HG02642 (cell line): ENCODE results near the gene SGSM1.

ENCODE experiments used
- ATAC-seq: cut with Tn5 transposase; IDR thresholded peaks from one replicate; pipeline ENCODE4 v1.9.1; 2021; ENCODE audit warnings: mild to moderate bottlenecking; ENCODE audit not compliant: unreplicated experiment, poor library complexity

The SGSM1 gene

DNA sequence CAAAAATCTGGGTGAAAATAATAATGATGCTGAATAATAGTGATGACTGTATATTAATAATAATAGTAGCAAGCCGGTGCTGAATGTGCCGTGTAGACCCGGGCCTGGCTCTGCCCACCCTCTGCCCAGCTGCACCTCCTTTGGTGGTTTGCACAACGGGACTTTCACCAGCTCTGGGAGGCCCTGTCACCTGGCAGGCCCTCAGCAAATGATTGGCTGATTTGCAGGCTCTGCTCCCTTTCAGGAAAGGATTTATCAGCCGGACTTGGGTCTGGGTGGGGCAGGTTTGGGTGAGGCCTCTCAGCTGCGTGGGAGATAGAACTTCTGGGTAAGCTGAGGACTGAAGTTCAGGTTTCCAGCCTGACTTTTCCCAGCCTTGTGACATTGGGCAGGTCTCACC lies 167.9 kb downstream of the SGSM1 start:
- no peak for ATAC-seq

- ATAC-seq, result no peak
Measured at GRCh38 chr22:24975125-24975640, 169.2 kb downstream of the SGSM1 start.

GRCh38 chr22:24975813-24976341 lies 169.9 kb downstream of the SGSM1 start:
- ATAC-seq, result no peak

DNA sequence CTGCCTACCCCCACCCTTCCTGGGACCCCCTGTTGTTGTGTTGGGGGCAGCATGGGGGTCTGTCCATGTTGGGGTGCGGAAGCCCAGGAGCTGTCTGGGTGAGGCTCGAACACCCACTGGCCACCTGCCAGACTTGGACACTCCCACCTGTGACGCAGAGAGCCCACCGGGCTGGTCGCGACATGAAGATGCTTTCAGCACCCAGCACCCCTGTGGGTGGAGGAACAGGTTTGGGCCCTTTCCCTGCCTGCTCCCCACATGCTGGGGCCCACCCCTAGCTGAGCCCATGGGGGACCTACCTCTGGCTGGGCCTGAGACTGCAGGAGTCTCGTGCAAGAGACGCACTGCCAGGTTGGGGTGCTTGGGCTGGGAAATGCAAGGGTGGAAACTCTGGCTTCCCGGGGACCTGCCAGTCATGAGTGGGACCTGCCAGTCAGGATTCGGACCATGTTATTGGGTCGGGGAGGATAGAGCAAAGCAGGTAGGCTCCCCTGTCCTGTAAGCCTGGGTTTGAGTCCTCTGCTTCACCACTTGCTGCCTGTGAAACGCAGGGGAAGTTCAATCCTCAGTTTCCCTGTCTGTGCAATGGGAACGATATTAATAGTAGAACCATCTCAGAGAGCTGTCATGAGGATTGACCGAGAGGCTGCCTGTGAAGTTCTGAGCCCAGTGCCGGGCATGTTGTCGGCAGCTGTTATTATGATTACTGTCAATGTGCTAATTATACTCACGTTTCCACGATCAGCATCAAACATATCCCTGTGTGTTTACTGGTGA lies 170.6 kb downstream of the SGSM1 start:
- no peak for ATAC-seq
